Measurements from ENCODE around the gene ALOX15. TPM values are rescaled to one million over a fixed set of nuclear protein-coding genes. Genes with fewer than 3 reads are reported as not detected.

The ALOX15 gene
- total RNA-seq, 6 experiments from 2014 or later: not detected

- H3K36me3 Mint-ChIP-seq (ENCODE audit: low read depth): no peaks in the 10 kb centered on the region
- peaks cover 59% of the 10 kb centered on the region for H3K27me3 Mint-ChIP-seq (ENCODE audit: insufficient read depth)
- H3K27ac Mint-ChIP-seq: no peak overlapping the region
- no peak for TF ChIP-seq CTCF (IDR thresholded peaks at IDR 0.05)
- no peaks in the 10 kb centered on the region for H3K9me3 Mint-ChIP-seq
- no peak overlapping the region for H3K4me3 Mint-ChIP-seq
- no peak for DNase-seq
- H3K4me1 Mint-ChIP-seq (ENCODE audit: low read depth): no peaks in the 10 kb centered on the region
Observed at GRCh38 chr17:4636474-4637100, 4.9 kb downstream of the ALOX15 start.

- Mint-ChIP-seq H3K27me3 (ENCODE audit: insufficient read depth) (peaks cover 55% of the 10 kb centered on the region), H3K9me3 (no peaks in the 10 kb centered on the region), H3K36me3 (ENCODE audit: low read depth) (no peaks in the 10 kb centered on the region), H3K27ac (no peak overlapping the region), H3K4me3 (no peak overlapping the region), H3K4me1 (ENCODE audit: low read depth) (no peaks in the 10 kb centered on the region)
- no peak for DNase-seq
- no peak for TF ChIP-seq CTCF (IDR thresholded peaks at IDR 0.05)
Observed at GRCh38 chr17:4635823-4636375, 5.6 kb downstream of the ALOX15 start.

- no peaks in the 10 kb centered on the region for H3K9me3 Mint-ChIP-seq
- no peaks in the 10 kb centered on the region for H3K36me3 Mint-ChIP-seq (ENCODE audit: low read depth)
- H3K4me3 Mint-ChIP-seq: no peak overlapping the region
- H3K4me1 Mint-ChIP-seq (ENCODE audit: low read depth): no peaks in the 10 kb centered on the region
- no peak overlapping the region for H3K27ac Mint-ChIP-seq
- H3K27me3 Mint-ChIP-seq (ENCODE audit: insufficient read depth): peaks cover 54% of the 10 kb centered on the region
- TF ChIP-seq CTCF (IDR thresholded peaks at IDR 0.05): no peak
- no peak for DNase-seq
Observed at GRCh38 chr17:4634976-4635375, 6.5 kb downstream of the ALOX15 start.

DNA sequence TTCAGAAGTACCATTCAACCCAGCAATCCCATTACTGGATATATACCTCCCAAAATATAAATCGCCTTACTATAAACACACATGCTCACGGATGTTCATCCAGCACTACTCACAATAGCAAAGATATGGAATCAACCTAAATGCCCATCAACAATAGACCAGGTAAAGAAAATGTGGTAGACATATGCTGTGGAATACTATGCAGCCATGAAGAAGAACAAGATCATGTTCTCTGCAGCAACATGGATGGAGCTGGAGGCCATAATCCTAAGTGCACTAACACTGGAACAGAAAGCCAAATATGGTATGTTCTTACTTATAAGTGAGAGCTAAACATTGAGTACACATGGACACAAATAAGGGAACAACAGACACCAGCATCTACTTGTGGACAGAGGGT lies 7.8 kb downstream of the ALOX15 start:
- Mint-ChIP-seq H3K4me1 (ENCODE audit: low read depth) (no peaks in the 10 kb centered on the region), H3K4me3 (no peak overlapping the region), H3K27me3 (ENCODE audit: insufficient read depth) (peaks cover 56% of the 10 kb centered on the region), H3K36me3 (ENCODE audit: low read depth) (no peaks in the 10 kb centered on the region), H3K9me3 (no peaks in the 10 kb centered on the region), H3K27ac (no peak overlapping the region)
- no peak for DNase-seq
- no peak for TF ChIP-seq CTCF (IDR thresholded peaks at IDR 0.05)

- Mint-ChIP-seq H3K27me3 (ENCODE audit: insufficient read depth) (peaks cover 52% of the 10 kb centered on the region), H3K9me3 (no peaks in the 10 kb centered on the region), H3K36me3 (ENCODE audit: low read depth) (no peaks in the 10 kb centered on the region), H3K27ac (no peak overlapping the region), H3K4me3 (no peak overlapping the region), H3K4me1 (ENCODE audit: low read depth) (no peaks in the 10 kb centered on the region)
- TF ChIP-seq CTCF (IDR thresholded peaks at IDR 0.05): no peak
- no peak for DNase-seq
Observed at GRCh38 chr17:4632581-4632920, 8.9 kb downstream of the ALOX15 start.
